ENCODE data around the gene NUMA1.

NUMA1 gene

GRCh38 chr11:71977090-71977489 lies 103.3 kb downstream of the NUMA1 start:
- no peak for DNase-seq (ENCODE audit: extremely low read depth in 1 of 2, low read depth in 1 of 2)

- no peak for DNase-seq (ENCODE audit: extremely low read depth in 1 of 2, low read depth in 1 of 2)
Measured at GRCh38 chr11:71976551-71976950, 103.8 kb downstream of the NUMA1 start.

GRCh38 chr11:71971680-71972079 lies 108.7 kb downstream of the NUMA1 start:
- no peak for DNase-seq (ENCODE audit: extremely low read depth in 1 of 2, low read depth in 1 of 2)

GRCh38 chr11:71964641-71965040 lies 115.7 kb downstream of the NUMA1 start:
- no peak for DNase-seq (ENCODE audit: extremely low read depth in 1 of 2, low read depth in 1 of 2)

- DNase-seq (ENCODE audit: extremely low read depth in 1 of 2, low read depth in 1 of 2): no peak
Measured at GRCh38 chr11:71963468-71963867, 116.9 kb downstream of the NUMA1 start.

- no peak for DNase-seq (ENCODE audit: extremely low read depth in 1 of 2, low read depth in 1 of 2)
Measured at GRCh38 chr11:71962428-71963038, 117.8 kb downstream of the NUMA1 start.

- DNase-seq (ENCODE audit: extremely low read depth in 1 of 2, low read depth in 1 of 2): no peak
Measured at GRCh38 chr11:71955898-71956456, 124.4 kb downstream of the NUMA1 start.
